GM11168 (cell line): ENCODE results near the gene MBD5.

Source experiments
- in situ Hi-C: fragments of 300-500 bp; cut with MboI; formaldehyde crosslinking; loops from one replicate; pipeline ENCODE4 v1.12.0; 2022; ENCODE audit warnings: low sequenced_read_pairs; ENCODE audit not compliant: unreplicated experiment

MBD5 gene

DNA sequence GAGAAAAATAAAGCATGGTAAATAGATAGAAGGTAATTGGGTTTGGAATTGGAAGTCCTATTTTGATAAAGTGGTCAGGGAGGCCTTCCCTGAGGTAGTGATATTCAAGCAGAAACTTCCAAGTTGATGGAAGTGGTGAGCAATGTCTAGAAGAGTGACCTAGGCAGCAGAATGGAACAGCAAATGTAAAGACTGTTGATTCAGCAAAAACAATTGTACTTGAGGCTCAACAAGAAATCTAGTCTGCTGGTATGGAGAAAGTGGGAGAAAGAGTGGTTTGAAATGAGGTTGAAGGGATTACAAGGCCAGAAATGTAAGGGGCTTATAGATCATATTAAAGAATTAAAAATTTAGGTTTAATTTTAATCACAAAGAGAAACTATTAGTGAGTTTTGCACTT, 181.3 kb downstream of the MBD5 start:
- in situ Hi-C loops: no loop called here

DNA sequence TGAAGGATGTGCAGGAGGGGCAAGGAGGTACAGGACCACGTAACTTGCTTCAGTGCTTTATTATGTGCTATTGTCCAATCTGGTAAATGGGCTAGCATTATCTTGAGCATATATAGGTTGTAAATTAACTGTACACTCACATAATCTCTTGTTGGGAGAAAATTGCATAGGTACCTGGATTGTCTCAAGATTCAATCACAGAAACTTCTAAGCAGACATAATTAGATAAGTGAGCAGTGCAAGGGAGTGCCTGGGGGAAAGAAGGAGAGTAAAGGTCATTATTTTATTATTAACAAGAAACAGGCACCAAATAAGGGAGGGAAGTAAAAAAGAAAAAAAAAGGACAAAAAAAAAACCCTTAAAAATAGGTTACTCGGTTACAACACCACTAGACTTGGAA, 186.2 kb downstream of the MBD5 start:
- in situ Hi-C loops: no loop called here

DNA sequence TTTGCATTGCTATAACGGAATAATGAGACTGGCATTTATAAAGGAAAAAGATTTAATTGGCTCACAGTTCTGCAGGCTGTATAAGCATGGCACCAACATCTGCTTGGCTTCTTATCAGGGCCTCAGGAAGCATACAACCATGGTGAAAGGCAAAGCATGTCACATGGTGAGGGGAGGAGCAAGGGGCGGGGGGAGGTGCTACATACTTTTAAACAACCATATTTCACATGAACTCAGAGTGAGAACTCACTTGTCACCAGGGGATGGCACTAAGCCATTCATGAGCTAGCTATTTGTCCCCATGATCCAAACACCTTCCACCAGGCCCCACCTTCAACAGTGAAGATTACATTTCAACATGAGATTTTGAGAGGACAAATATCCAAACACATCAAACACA, 188.7 kb downstream of the MBD5 start:
- in situ Hi-C loops: no loop called here

DNA sequence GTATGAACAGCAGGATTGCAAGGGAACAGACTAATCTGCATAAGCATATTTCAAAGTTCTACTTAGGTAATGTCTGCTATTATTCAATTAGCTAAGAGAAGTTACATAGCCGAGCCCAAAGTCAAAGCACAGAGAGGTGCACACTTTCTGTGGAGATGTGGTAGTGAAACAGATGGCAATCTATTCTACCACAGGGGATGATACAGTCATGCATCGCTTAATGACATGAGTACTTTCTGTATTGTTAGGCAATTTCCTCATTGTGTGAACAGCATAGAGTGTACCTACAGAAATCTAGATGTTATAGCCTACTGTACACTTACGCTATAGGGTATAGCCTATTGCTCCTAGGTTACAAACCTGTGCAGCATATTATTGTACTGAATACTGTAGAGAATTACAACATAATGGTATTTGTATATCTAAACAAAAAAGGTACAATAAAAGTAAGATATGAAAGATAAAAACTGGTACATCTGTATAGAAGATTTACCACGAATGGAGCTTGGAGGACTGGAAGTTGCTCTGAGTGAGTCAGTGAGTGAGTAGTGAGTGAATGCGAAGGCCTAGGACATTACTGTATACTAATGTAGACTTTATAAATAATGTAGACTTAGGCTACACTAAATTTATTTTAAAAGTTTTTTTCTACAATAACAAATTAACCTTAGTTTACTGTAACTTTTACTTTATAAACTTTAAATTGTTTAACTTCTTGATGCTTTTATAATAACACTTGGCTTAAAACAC, 197.6 kb downstream of the MBD5 start:
- in situ Hi-C loops: no loop called here

DNA sequence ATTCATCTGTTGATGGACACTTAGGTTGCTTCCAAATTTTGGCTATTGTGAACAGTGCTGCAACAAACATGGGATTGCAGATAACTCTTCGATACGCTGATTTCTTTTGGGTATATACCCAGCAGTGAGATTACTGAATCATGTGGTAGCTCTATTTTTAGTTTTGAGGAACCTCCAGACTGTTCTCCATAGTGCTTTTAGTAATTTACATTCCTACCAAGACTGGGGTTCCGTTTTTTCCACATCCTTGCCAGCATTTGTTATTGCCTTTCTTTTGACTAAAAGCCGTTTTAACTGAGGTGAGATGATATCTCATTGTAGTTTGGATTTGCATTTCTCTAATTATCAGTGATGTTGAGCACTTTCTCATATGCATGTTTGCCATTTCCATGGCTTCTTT, 200.3 kb downstream of the MBD5 start:
- in situ Hi-C loops: no loop called here

DNA sequence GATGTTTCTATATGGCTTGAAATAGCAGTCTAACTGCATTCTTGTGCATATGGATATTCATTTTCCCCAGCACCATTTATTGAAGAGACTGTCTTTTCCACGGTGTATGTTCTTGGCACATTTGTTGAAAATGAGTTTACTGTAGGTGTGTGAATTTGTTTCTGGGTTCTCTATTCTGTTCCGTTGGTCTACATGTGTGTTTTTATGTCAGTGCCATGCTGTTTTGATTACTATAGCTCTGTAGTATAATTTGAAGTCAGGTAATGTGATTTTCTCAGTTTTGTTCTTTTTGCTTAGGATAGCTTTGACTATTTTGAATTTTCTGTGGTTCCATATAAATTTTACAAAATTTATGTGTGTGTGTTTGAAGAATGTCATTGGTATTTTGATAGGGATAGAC, 201.0 kb downstream of the MBD5 start:
- in situ Hi-C loops: no loop called here

DNA sequence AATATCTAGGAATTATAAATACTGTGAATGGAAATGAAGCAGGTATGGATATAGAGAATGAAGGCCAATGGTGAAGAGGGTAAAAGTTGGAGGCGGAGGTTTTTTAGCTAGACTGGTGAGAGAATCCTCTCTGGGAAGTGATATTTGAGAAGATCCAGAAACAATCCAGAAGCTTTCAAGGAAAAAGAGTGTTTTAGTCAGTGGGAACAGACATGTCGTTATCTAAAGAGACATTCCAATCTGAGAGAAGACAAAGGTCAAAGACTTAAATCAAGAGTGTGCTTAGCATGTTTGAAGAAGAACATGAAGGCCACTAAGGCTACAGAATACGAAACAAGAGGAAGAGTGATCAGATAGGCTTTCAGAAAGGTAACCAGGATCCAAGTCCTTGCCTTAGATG, 211.0 kb downstream of the MBD5 start:
- in situ Hi-C loops: no loop called here

DNA sequence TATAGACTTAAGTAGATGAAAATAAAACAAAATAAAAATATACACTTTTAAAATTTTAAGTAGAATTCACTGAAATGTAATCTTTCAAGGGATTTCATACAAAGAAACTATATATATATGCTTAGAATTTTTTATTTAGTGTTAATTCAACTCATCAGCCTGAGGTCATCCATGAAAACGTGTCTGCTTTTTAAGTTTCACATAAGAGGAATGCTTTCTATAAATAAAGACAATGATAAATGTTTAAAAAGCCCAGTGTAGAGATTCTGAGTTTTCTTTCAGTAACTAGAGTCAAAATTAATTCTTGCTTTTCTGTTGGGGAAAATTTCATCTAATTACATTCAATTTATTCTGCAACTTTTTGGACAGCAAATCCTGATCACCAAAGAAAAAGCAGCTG, 213.3 kb downstream of the MBD5 start:
- in situ Hi-C loops: no loop called here

DNA sequence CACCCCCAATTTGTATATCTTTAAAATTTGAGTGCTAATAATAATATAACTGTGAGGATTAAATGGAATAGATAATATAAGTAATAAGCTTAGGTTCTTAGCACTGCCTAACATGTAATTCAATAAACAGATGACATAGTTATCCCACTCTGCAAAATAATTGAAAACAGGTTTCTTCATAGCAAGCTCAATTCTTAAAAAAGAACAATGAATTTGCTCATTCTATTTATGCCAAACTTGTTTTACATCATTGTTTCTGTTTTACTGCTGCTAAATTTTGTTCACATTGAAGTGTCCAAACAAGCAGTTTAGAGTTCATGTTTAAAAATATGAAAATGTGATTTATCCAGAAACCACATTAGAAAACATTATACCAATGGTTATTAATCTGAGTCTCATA, 217.0 kb downstream of the MBD5 start:
- in situ Hi-C loops: no loop called here

DNA sequence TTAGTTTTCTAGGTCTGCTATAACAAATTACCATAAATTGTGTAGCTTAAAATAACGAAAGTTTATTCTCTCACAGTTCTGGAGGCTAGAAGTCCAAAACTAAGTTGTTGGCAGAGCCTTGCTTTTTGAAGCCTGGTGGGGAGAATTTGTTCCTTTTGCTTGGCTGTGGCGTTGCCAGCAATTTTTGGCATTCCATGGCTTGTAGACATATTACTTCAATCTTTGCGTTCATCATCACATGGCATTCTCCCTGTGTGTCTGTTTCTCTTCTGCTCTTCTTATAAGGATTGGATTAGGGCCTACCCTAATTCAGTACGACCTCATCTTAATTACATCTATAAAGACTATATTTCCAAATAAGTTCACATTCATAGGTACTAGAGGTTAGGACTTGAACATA, 217.7 kb downstream of the MBD5 start:
- in situ Hi-C loops: no loop called here

DNA sequence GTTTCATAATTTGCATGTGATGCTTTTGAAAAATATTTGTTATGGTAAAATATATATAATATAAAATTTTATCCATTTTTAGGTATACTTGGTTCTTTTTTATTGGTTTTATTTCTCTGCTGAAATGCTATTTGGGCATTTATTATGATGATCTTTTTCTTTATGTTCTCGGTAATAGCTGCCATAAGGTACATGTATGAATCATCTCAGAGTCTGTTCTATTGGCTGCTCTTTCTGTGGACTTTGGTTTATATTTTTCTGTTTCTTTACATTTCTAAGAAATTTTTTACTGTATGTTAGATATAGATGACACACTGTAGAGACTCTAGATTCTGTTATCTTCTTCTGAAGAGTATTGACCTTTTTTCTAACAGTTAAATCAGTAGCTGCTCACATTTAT, 219.9 kb downstream of the MBD5 start:
- in situ Hi-C loops: no loop called here

DNA sequence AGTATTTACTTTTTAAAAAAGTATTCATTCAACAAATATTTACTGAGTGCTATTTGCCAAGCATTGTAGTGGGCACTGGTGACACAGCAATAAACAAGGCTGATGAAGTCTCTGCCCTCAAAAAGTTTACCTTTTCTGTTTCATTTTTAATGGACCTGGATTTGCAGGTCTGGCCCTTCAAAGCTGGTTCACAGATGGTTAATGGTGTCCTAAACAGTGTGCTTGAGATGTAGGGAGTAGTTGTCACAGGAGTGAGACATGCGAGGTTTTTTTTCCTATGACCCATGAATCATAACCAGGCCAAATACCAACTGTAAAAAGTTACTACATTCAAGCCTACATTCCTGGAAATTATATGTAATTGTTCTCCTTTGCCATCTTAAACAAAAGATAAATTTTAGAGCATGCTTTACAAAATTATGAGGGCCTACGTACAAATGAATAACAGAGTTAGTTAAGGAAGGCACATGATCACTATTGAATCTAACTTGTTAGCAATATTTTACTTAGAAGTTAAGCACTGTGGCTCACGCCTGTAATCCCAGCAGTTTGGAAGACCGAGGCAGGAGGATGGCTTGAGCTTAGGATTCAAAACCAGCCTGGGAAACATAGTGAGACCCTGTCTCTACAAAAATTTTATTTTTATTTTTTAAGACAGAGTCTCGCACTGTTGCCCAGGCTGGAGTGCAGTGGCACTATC, 223.9 kb downstream of the MBD5 start:
- in situ Hi-C loops: no loop called here

DNA sequence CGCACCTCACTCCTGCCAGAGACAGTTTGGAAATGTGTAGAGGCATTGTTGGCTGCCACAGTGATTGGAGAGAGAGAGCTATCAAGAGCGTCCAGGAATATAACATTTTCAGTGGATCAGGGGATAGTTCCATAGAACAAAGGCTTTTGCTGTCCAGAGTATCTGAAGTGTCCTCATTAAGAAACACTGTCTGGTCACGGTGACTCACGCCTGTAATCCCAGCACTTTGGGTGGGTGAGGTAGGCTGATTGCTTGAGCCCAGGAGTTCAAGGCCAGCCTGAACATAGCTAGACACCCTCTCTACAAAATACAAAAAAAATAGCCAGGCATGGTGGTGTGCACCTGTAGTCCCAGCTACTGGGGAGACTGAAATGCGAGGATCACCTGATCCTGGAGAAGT, 231.1 kb downstream of the MBD5 start:
- in situ Hi-C loops: no loop called here

DNA sequence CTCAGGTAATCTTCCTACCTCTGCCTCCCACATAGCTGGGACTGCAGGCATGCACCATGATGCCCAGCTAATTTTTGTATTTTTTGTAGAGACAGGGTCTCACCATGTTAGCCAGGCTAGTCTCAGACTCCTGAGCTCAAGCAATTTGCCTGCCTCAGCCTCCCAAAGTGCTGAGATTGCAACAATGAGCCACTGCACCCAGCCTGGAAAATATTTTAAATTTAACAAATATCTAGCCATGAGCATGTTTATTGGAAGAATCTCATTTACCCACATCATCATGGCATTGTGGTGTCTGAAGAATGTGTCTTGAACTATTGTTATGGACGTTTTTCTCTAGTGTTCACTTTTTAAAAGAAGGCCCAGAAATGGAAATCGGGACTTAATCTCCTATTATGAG, 231.8 kb downstream of the MBD5 start:
- in situ Hi-C loops: no loop called here

DNA sequence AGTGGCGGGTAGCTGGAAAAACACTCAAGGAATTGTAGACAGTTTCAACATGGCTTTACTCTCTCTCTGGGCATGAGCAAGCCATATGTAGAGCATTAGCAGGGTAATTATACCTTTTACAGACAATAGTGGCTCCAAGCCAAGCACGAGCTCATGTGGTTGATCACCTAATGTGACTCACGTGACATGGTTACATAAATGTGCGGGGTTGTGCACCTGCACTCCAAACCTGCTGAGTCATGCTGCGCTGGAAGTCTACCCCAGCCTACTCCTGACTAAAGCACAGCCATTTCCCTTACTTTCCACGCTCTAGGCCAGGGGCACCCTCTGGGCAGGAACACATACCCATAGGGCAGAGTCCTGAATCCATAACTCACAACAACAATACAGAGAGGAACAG, 232.8 kb downstream of the MBD5 start:
- in situ Hi-C loops: no loop called here

DNA sequence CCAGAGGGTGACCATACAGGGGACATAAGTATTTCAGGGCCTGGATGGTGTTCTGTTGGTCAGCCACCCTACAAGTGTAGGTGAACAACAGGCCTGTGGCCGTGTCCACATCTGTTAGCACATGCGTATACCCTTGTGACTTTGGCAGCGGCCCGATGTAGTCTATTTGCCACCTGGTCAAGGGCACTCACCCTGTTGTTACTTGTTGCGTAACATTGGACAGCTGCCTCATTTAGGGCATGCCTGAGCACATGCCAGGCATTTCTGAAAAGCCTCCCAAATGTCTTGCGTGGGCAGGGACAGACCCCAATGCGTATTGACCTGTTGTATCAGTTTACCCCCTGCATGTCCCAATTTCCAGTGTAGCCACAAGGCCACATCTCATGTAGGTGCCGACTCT, 235.0 kb downstream of the MBD5 start:
- in situ Hi-C loops: no loop called here

DNA sequence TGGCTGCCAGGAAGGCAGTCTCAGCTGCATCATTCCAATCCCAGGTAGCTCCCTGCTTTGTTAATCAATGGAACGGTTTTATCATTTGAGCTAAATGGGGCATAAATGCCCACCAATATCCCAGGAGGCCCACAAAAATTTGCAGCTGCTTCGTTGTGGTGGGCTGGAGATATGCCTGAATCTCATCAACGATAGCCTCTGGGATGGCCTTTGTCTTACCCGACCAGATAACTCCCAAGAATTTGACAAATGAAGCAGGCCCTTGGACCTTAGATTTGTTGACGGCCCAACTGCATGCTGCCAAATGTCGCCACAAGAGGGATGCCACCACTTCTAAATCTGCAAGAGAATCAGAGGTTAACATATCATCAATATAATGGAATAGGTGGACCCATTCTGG, 236.4 kb downstream of the MBD5 start:
- in situ Hi-C loops: no loop called here

DNA sequence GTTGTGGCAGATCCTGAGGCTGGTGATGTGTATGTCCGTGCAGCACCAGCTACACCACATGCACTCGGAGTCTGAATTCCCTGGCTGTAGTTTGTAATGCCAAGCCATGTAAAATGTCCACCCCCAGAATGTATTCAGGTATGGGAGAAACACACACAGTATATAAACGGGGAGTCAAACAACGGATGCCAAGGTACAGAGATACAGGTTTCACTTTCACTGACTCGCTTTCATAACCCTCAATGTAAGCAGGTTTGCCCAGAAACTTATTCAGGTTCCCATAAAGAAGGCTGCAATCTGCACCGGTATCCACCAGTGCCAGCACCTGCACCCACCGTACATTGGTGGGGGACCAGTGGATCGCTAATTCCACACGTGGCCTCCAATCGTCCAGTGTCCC, 237.2 kb downstream of the MBD5 start:
- in situ Hi-C loops: no loop called here

DNA sequence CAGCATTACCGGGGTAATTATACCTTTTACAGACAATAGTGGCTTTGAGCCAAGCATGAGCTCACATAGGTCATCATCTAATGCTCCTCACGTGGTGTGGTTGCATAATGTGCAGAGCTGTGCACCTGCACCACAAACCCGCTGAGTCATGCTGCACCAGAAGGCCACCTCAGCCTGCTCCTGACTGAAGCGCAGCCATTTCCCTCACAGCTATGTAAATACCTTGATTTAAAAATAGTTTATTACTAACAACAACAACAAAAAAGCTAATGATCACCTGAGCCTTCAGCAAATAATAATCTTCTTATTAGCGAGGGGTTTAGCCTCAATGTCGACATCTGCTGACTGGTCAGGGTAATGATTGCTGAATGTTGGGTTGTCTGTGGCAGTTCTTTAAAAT, 238.8 kb downstream of the MBD5 start:
- in situ Hi-C loops: no loop called here

DNA sequence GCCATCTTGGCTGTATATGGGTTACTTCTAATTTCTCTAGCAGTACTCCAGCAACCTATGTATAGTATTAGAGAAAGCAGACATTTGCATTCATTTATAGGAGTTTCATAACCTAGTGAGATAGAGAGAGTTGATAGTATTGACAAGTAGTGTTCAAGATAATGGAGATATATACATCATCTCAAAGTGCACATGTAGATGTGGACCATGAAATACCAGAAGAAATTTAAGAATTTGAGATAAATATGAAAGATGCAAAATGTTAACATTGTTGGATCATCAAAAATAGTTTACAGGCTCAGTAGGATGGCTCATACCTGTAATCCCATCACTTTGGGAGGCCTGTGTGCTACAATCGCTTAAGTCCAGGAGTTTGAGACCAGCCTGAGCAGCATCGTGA, 243.0 kb downstream of the MBD5 start:
- in situ Hi-C loops: no loop called here

DNA sequence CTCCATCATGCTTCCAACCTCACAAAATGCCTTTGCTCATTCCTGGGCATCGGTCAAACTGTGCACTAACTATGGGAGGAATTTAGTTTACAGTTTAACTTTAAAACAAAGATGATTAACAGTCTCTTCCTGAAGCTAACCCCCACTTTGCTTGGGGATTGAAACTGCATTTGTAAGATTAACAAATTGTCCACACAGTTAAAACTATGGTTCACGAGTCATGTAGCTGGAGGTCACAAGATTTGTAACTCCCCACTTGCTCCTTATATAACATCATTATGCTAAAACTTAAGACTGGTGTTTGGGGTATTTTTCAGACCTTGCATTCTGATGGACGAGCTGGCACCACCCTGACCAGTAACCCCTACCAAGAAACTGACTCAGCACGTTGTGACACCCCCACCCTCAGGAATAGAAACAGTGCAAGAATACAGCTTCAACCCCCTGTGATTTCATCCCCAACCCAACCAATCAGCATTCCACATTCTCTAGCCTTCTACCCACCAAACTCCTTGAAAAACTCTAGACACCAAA, 252.3 kb downstream of the MBD5 start:
- in situ Hi-C loops: no loop called here

DNA sequence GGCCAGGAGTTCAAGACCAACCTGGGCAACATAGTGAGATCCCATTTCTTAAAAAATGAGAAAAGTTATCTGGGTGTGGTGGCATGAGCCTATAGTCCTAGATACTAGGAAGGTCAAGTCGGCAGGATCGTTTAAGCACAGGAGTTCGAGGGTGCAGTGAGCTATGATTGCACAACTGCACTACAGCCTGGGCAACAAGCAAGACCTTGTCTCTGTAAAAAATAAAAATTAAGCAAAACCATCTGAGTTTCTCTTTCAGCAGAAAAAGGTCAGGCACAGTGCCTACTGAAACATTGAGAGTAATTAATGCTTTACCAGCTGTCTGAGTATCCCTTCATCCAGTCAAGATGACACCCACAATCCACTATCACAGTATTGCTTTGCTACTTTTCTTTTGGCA, 258.3 kb downstream of the MBD5 start:
- in situ Hi-C loops: no loop called here
